IPS-18a (cell line): ENCODE data around the gene GSK3B.
"Not testable (repeated sequence)": the region's sequence is repeated elsewhere in the genome, so short reads cannot be mapped to it uniquely, and the experiment has no call there.

Source experiments
- H3K27ac ChIP-seq: one replicate; pipeline ENCODE4 v1.5.1; 2013; ENCODE audit warnings: low read length
- H3K27me3 ChIP-seq: one replicate; pipeline ENCODE4 v1.6.1; 2013; ENCODE audit warnings: mild to moderate bottlenecking, low read length; ENCODE audit not compliant: control insufficient read depth, insufficient read depth
- H3K36me3 ChIP-seq: one replicate; pipeline ENCODE4 v1.6.1; 2013; ENCODE audit warnings: low read depth, low read length; ENCODE audit not compliant: control insufficient read depth
- H3K4me1 ChIP-seq: one replicate; pipeline ENCODE4 v1.6.1; 2013; ENCODE audit warnings: low read depth, low read length; ENCODE audit not compliant: control insufficient read depth
- H3K4me3 ChIP-seq: one replicate; pipeline ENCODE4 v1.5.1; 2013; ENCODE audit warnings: low read length
- H3K9ac ChIP-seq: one replicate; pipeline ENCODE4 v1.6.1; 2013; ENCODE audit warnings: mild to moderate bottlenecking, low read length, moderate library complexity
- H3K9me3 ChIP-seq: one replicate; pipeline ENCODE4 v1.6.1; 2013; ENCODE audit warnings: low read depth, low read length; ENCODE audit not compliant: control insufficient read depth

The GSK3B gene

DNA sequence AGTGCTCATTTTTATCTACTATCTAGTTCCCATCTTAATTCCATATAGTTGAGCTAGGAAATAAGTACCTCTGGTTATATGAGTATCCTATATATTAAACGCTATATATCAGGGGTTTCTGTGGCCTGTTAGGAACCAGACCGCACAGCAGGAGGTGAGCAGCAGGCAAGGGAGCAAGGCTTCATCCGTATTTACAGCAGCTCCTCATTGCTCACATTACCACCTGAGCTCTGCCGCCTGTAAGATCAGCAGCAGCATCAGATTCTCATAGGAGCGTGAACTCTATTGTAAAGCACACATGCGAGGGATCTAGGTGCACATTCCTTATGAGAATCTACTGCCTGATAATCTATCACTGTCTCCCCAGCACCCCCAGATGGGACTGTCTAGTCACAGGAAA lies 23.0 kb downstream of the GSK3B start:
- Histone ChIP-seq H3K4me1 (peaks cover 10% of the 10 kb centered on the region), H3K27ac (no peak overlapping the region), H3K36me3 (no peaks in the 10 kb centered on the region), H3K4me3 (no peak overlapping the region), H3K9ac (no peak overlapping the region), H3K27me3 (no peaks in the 10 kb centered on the region), H3K9me3 (no peaks in the 10 kb centered on the region)

- no peak overlapping the region for H3K4me3 ChIP-seq
- no peak overlapping the region for H3K27ac ChIP-seq
- H3K36me3 ChIP-seq, result no peaks in the 10 kb centered on the region
- H3K27me3 ChIP-seq, result no peaks in the 10 kb centered on the region
- H3K4me1 ChIP-seq, result peaks cover 10% of the 10 kb centered on the region
- no peaks in the 10 kb centered on the region for H3K9me3 ChIP-seq
- no peak overlapping the region for H3K9ac ChIP-seq
Measured at GRCh38 chr3:120070263-120070981, 23.8 kb downstream of the GSK3B start.

DNA sequence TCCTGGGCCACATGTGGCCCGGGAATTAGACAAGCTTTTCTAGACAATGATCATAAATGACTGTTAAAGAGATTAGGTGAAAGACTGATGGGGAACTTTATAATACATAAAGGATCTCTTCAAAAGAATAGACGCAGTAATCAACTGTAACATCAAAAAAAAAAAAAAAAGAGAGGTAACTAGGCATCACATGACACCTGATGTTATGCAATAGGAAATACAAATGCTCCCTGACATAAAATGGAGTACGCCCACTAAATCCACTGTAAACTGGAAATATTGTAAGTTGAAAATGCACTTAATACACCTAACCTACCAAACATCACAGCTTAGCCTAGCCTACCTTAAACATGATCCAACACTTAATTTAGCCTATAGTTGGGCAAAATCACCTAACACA lies 27.2 kb downstream of the GSK3B start:
- H3K36me3 ChIP-seq, result no peaks in the 10 kb centered on the region
- H3K27ac ChIP-seq, result no peak overlapping the region
- no peak overlapping the region for H3K9ac ChIP-seq
- H3K9me3 ChIP-seq, result no peaks in the 10 kb centered on the region
- H3K27me3 ChIP-seq, result no peaks in the 10 kb centered on the region
- H3K4me3 ChIP-seq, result no peak overlapping the region
- H3K4me1 ChIP-seq, result peaks cover 10% of the 10 kb centered on the region

DNA sequence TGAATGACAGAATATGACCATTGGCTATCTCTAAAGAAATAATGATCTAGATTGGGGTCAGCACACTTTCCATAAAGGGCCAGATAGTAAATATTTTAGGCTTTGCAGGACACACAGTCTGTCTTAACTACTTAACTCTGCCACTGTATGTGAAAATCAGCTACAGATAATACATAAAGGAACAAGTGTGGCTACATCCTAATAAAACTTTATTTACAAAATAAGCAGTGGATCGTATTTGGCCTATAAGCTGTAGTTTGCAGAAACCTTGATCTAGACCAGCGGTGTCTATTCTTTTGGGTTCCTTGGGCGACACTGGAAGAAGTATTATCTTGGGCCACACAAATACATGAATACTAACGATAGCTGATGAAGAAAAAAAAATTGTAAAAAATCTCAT lies 27.6 kb downstream of the GSK3B start:
- Histone ChIP-seq H3K36me3 (no peaks in the 10 kb centered on the region), H3K4me3 (no peak overlapping the region), H3K4me1 (peaks cover 10% of the 10 kb centered on the region), H3K27me3 (no peaks in the 10 kb centered on the region), H3K27ac (no peak overlapping the region), H3K9ac (no peak overlapping the region), H3K9me3 (no peaks in the 10 kb centered on the region)

GRCh38 chr3:120064641-120065040 lies 29.6 kb downstream of the GSK3B start:
- Histone ChIP-seq H3K4me1 (no peaks in the 10 kb centered on the region), H3K9me3 (no peaks in the 10 kb centered on the region), H3K27ac (no peak overlapping the region), H3K9ac (no peak overlapping the region), H3K27me3 (no peaks in the 10 kb centered on the region), H3K36me3 (no peaks in the 10 kb centered on the region), H3K4me3 (no peak overlapping the region)

DNA sequence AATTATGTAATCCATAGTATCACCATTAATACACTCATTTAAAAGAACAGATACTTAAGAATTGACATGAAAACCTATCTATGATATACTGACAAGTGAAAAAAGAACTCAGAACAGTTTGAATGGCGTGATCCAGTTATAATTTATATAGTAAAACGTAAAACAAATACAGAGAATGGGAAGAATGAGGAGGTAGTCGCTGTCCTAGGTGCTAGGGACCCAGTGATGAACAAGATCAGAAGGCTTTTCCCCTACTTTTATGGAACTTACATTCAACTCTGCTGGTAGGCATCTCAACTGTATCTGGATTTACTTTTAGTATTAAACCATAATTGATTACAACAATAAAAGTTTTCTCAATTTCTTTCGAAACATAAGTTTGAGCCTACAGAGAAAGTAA lies 31.8 kb downstream of the GSK3B start:
- Histone ChIP-seq H3K9ac (no peak overlapping the region), H3K4me3 (no peak overlapping the region), H3K27me3 (no peaks in the 10 kb centered on the region), H3K9me3 (no peaks in the 10 kb centered on the region), H3K36me3 (no peaks in the 10 kb centered on the region), H3K4me1 (no peaks in the 10 kb centered on the region), H3K27ac (no peak overlapping the region)

- no peaks in the 10 kb centered on the region for H3K27me3 ChIP-seq
- H3K27ac ChIP-seq, result no peak overlapping the region
- H3K36me3 ChIP-seq, result no peaks in the 10 kb centered on the region
- H3K4me3 ChIP-seq, result no peak overlapping the region
- H3K4me1 ChIP-seq, result no peaks in the 10 kb centered on the region
- no peak overlapping the region for H3K9ac ChIP-seq
- H3K9me3 ChIP-seq, result no peaks in the 10 kb centered on the region
Measured at GRCh38 chr3:120059081-120059864, 35.0 kb downstream of the GSK3B start.

DNA sequence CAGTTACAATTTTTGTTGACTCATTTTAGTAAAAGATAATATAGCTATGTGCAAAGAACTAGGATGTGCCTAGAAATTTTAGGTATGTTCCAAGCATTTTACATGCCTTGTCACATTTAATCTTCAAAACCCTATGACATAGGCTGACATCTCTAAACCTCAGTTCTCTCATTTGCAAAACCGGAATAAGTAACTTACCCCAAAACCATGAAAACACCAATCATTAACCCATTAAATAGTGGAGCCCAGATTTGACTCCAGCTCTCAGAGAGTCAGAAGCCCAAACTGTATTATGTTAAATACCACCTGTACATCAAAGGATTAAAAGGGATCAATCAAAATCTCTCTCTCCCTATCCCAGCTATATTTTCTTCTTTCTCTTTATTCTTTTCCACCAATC lies 36.6 kb downstream of the GSK3B start:
- Histone ChIP-seq H3K9ac (no peak overlapping the region), H3K4me3 (no peak overlapping the region), H3K9me3 (no peaks in the 10 kb centered on the region), H3K27me3 (no peaks in the 10 kb centered on the region), H3K4me1 (no peaks in the 10 kb centered on the region), H3K27ac (no peak overlapping the region), H3K36me3 (no peaks in the 10 kb centered on the region)

- Histone ChIP-seq H3K27ac (no peak overlapping the region), H3K9ac (no peak overlapping the region), H3K36me3 (no peaks in the 10 kb centered on the region), H3K4me3 (no peak overlapping the region), H3K27me3 (no peaks in the 10 kb centered on the region), H3K9me3 (no peaks in the 10 kb centered on the region), H3K4me1 (no peaks in the 10 kb centered on the region)
Measured at GRCh38 chr3:120057029-120057428, 37.2 kb downstream of the GSK3B start.

- not testable (repeated sequence) for H3K4me1 ChIP-seq, H3K27ac ChIP-seq, H3K4me3 ChIP-seq, H3K9me3 ChIP-seq, H3K36me3 ChIP-seq, H3K9ac ChIP-seq, H3K27me3 ChIP-seq
Measured at GRCh38 chr3:120053647-120054046, 40.6 kb downstream of the GSK3B start.

- no peak overlapping the region for H3K9ac ChIP-seq
- H3K4me1 ChIP-seq, result peaks cover 3% of the 10 kb centered on the region
- no peak overlapping the region for H3K4me3 ChIP-seq
- no peaks in the 10 kb centered on the region for H3K36me3 ChIP-seq
- no peak overlapping the region for H3K27ac ChIP-seq
- H3K9me3 ChIP-seq, result no peaks in the 10 kb centered on the region
- H3K27me3 ChIP-seq, result no peaks in the 10 kb centered on the region
Measured at GRCh38 chr3:120052677-120053076, 41.6 kb downstream of the GSK3B start.

- no peak overlapping the region for H3K27ac ChIP-seq
- no peak overlapping the region for H3K4me3 ChIP-seq
- peaks cover 3% of the 10 kb centered on the region for H3K4me1 ChIP-seq
- no peaks in the 10 kb centered on the region for H3K36me3 ChIP-seq
- H3K9ac ChIP-seq, result no peak overlapping the region
- H3K9me3 ChIP-seq, result no peaks in the 10 kb centered on the region
- H3K27me3 ChIP-seq, result no peaks in the 10 kb centered on the region
Measured at GRCh38 chr3:120052225-120052624, 42.0 kb downstream of the GSK3B start.
